BE2C (cell line): Measurements from ENCODE around the gene PEX10.
"Not testable (repeated sequence)": the region's sequence is repeated elsewhere in the genome, so short reads cannot be mapped to it uniquely, and the experiment has no call there.

Source experiments
- DNase-seq: peaks from one replicate; pipeline ENCODE4 v3.0.0-alpha.2; 2020
- H3K27me3 ChIP-seq: fragments of 250-450 bp; sonication (Bioruptor Pico); 2 replicates; pipeline ENCODE4 v1.5.1; 2020; ENCODE audit warnings: mild to moderate bottlenecking
- H3K36me3 ChIP-seq: fragments of 250-450 bp; sonication (Bioruptor Pico); 2 replicates; pipeline ENCODE4 v1.5.1; 2020; ENCODE audit warnings: mild to moderate bottlenecking
- H3K4me1 ChIP-seq: fragments of 250-450 bp; sonication (Bioruptor Pico); 2 replicates; pipeline ENCODE4 v1.5.1; 2020
- H3K4me3 ChIP-seq: 2 replicates; pipeline ENCODE4 v1.5.1; 2011; ENCODE audit warnings: low read depth, low read length
- H3K9me3 ChIP-seq: fragments of 250-450 bp; sonication (Bioruptor Pico); 2 replicates; pipeline ENCODE4 v1.5.1; 2020
- TF ChIP-seq, protein P1 (sequence below): IDR thresholded peaks from 2 replicates; pipeline ENCODE4 v1.5.1; 2012; ENCODE audit warnings: mild to moderate bottlenecking, low read depth, low read length

Gene PEX10

DNA sequence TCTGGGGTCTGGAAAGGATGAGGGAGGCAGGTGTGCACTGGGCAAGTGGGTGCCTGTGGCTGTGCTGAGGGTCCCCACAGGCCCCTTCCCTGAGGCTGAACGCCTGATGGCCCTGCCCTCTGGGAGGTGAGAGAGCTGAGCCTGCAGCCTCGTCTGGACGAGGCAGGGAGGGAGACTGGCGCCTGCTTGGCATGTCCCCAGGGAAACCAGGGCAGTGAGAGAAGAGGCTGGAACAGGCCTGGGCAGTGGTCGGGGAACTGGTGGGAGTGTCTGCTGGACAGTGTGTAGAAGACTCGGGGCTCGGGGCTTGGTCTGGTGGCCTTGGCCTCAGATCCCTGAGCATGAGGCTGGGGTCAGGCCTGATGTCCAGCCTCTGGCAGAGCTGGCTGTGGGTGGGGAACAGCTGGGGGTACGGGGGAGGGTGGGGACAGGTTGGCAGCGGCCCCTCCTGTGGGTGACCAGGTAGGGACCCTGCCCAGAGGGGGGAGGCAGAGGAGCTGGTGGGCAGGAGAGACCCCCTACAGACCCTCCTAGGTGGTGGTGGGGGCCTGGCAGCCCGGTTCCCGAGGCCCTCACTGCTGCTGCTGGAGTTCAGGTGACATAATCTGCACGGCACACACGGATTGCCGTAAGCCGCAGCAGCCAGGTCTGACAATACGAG lies 32.9 kb upstream of the PEX10 start:
- H3K27me3 ChIP-seq: peaks cover 20% of the 10 kb centered on the region

DNA sequence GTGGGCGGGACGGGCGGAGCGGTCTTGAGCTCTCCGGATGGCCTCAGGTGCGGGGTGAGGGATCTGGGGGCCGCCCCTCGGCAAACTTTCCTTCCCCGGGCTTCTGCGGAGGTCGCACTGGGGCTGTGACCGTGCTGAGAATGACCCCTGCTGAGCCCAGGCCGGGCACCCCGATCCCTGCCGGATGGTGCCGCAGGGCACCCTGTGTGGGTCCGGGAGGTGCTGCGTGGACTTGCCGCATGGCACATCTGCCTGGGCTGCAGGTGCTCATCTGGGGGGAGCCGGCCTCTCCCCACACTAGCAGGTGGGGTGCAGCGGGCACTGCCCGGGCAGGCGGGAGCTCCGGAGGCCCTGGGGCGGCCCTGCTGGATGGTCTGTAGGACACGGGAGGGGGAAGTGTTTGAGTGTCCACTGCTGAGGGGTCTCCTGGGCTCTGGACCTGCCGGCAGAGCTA lies 31.8 kb upstream of the PEX10 start:
- no peaks in the 10 kb centered on the region for H3K4me1 ChIP-seq
- no peak overlapping the region for H3K4me3 ChIP-seq
- peaks cover 20% of the 10 kb centered on the region for H3K27me3 ChIP-seq
- no peaks in the 10 kb centered on the region for H3K9me3 ChIP-seq
- H3K36me3 ChIP-seq: no peaks in the 10 kb centered on the region
- TF ChIP-seq, protein P1, sequence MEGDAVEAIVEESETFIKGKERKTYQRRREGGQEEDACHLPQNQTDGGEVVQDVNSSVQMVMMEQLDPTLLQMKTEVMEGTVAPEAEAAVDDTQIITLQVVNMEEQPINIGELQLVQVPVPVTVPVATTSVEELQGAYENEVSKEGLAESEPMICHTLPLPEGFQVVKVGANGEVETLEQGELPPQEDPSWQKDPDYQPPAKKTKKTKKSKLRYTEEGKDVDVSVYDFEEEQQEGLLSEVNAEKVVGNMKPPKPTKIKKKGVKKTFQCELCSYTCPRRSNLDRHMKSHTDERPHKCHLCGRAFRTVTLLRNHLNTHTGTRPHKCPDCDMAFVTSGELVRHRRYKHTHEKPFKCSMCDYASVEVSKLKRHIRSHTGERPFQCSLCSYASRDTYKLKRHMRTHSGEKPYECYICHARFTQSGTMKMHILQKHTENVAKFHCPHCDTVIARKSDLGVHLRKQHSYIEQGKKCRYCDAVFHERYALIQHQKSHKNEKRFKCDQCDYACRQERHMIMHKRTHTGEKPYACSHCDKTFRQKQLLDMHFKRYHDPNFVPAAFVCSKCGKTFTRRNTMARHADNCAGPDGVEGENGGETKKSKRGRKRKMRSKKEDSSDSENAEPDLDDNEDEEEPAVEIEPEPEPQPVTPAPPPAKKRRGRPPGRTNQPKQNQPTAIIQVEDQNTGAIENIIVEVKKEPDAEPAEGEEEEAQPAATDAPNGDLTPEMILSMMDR: no peak
- no peak for DNase-seq

More for the DNA sequence above, 32.9 kb upstream of the PEX10 start:
- DNase-seq: peak; percentile 33
- TF ChIP-seq, protein P1: no peak
- no peaks in the 10 kb centered on the region for H3K4me1 ChIP-seq
- no peaks in the 10 kb centered on the region for H3K36me3 ChIP-seq
- no peaks in the 10 kb centered on the region for H3K9me3 ChIP-seq
- H3K4me3 ChIP-seq: no peak overlapping the region

DNA sequence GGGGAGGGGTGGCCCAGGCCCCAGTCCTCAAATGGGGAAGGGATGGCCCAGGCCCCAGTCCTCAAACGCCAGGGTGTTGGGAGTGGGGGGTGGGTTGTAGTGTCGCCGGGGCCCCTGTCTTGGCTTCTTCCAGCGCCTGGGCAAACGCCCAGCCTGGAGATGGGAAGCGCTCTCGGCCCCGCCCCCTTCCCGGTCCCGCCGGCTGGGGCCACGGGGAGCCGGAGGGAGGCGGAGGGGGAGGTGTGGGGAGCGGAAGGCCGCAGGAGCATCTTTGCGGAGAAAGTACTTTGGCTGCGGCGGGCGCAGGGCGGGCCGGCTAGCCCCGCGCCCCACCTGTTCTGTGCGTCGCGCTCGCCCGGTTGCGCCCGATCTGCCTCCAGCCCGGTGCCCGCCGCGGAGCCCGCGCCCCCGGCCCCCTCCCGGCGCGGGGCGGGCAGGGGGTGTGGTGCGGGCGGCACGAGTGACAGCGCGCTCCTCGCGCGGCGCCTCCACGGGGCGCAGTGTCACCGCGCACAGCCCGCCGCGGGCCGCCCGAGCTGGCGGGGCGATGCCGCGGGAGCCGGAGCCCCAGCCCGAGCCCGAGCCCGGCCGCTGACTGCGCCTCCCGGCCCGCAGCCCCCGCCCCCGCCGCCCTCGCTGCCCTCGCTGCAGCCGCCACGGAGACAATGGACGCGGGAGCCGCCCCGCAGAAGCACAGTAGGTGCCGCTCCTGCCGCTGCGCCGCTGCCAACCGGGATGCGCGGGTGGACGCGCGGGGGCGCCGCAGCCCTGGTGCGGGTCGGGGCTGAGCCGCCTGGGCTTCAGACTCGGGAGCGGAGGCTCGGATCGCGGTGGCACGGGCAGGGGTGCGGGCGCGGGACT lies 31.1 kb upstream of the PEX10 start:
- peak; percentile 38 for DNase-seq

DNA sequence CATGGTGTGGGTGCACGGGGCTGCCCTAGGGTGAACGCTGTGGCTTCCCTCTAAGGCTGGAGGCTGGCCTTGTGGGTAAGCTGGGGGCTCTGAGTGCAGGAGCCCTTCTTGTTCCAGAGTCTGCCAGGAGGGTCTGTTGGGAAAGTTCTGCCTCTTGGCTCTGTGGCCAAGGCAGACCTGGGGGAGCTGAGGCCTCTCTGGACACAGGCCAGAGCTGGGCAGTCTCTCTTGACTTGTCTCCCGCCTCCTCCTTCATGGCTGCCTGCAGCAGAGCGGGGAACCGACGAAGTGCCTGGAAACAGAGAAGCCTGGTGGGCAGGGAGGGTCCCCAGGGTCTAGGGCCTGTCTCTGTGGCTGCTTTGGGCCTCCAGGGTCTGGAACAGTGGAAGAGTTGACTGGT lies 30.3 kb upstream of the PEX10 start:
- Histone ChIP-seq H3K4me3 (no peak overlapping the region), H3K9me3 (no peaks in the 10 kb centered on the region), H3K27me3 (peaks cover 20% of the 10 kb centered on the region), H3K36me3 (no peaks in the 10 kb centered on the region), H3K4me1 (no peaks in the 10 kb centered on the region)
- TF ChIP-seq, protein P1: no peak
- no peak for DNase-seq

More for the DNA sequence above, 31.1 kb upstream of the PEX10 start:
- H3K4me3 ChIP-seq: no peak overlapping the region
- no peaks in the 10 kb centered on the region for H3K4me1 ChIP-seq
- TF ChIP-seq, protein P1: peak; percentile 21; the same call in 1 of the 2 replicates
- no peaks in the 10 kb centered on the region for H3K9me3 ChIP-seq
- no peaks in the 10 kb centered on the region for H3K36me3 ChIP-seq
- peaks cover 20% of the 10 kb centered on the region for H3K27me3 ChIP-seq

DNA sequence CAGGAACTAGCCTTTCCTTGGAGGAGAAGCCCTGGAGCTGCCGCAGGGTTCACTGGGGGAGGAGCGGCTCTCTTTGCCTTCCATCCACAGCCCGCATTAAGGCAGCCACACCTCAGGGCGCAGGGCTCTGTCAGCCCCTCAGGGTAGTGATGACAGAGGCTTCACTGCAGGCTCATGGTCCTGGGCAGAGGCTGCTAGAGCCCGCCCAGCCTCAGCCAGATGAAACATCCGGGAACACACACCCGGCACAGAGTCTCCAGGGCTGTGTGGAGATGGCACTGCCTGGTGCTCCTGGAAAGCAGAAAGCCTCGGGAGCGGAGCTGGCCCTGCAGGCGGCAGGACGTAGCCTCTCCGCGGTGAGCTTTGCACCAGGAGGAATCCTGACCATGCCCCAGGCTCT lies 29.4 kb upstream of the PEX10 start:
- Histone ChIP-seq H3K9me3 (no peaks in the 10 kb centered on the region), H3K4me3 (no peak overlapping the region), H3K4me1 (no peaks in the 10 kb centered on the region), H3K27me3 (peaks cover 20% of the 10 kb centered on the region), H3K36me3 (no peaks in the 10 kb centered on the region)
- peak; percentile 22 for DNase-seq
- TF ChIP-seq, protein P1: no peak

DNA sequence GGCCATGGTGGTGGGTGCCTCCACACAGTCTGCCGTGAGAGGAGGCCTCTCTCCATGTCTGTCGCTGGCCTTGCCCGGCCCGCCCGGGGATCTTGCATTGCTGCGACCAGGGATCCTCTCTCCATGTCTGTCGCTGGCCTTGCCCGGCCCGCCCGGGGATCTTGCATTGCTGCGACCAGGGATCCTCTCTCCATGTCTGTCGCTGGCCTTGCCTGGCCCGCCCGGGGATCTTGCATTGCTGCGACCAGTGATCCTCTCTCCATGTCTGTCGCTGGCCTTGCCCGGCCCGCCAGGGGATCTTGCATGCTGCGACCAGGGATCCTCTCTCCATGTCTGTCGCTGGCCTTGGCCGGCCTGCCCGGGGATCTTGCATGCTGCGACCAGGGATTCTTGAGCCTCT lies 28.0 kb upstream of the PEX10 start:
- H3K27me3 ChIP-seq: peaks cover 20% of the 10 kb centered on the region
- not testable (repeated sequence) for DNase-seq, H3K36me3 ChIP-seq, H3K9me3 ChIP-seq, H3K4me1 ChIP-seq, H3K4me3 ChIP-seq
